Endometrium (tissue), 2 donors: Measurements from ENCODE around the gene PGP.

Experiments
- FAIRE-seq: peaks from 2 replicates; lab custom pipeline; 2012; peaks lifted over from hg19 to GRCh38; lab: Jason Lieb, UNC
- donor health status: control.
- donor health status: control.

Gene PGP

GRCh38 chr16:2198283-2198682 lies 16.4 kb downstream of the PGP start:
- no peak for FAIRE-seq

DNA sequence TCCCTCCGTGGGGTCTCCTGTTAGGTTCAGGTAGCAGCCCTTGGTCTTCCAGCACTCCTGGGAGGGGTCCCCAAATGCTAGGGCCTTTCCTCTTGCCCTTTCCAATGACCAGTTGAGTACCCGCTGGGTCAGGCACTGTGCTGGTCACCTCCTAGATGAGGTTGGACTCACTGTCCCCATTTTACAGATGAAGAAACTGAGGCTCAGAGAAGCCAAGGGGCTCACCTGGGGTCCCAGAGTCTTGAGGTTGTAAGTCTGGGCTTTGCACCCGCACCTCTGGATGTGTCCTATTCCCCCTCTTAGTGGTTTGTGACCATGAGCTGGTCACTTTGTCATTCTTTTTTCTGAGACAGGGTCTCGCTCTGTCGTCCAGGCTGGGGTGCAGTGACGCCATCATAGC lies 16.9 kb downstream of the PGP start:
- no peak for FAIRE-seq

DNA sequence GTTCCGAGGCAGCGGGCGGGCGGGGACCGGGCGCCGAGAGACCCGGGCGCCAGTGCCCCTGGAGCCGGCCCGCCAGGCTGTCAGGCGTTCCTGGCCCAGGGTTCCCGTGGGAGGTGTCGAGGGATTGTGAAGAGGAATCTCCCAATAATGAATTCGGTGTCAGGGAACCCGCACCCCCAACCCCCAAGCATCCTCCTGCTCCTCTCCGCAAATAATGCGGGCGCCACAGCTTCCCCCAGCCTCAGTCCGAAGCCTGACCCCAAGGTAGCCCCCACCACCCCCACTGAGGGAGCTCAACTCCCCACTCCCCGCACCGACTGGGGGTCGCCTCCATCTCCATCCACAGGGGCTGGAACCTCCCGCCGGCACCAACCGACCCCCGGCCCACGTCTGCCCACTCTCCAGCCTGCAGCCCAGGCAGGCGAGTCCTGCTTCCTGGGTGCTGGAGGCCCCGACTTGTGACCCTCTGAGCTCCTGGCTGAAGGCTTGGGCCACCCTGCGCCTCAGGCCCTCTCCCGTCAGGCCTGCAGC lies 17.6 kb downstream of the PGP start:
- no peak for FAIRE-seq

DNA sequence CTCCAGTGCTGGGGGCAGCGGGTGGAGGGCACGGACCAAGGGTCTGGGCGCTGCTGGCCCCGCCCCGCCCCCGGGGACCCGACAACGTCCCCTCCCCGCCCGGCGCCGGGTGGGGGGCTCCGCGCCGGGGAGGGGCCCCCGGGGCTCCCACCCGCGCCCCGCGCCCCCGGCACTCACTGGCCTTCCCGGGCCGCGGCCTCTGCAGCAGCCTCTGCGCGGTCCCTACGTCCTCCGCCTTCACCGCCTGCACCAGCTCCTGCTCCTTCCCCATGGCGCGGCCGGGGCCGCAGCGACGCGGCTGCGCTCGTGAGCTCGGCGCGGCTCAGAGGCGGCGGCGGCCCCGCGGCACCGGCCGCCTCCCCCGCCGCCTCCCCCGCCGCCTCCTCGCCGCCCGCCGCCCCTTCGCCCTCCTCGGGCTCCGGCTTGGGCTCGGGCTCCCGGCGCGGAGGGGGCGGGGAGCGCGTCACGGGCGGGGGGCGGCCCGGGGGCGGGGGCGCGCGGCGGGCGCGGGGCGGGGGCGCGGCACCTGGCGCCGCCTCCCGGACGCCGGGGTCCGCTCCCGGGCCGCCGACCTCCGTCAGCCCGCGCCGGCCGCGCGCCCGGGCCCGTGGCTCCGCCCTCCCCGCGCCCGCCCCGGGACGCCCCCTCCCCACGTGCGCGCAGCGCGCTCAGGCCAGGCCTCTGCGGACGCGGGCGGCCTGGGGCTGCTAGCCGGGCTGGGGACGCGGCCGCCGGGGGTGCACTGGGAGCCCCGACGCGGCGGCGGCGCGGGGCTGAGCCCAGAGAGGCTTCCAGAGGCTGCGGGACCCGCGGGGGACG lies 18.3 kb downstream of the PGP start, which contains the start of gene CASKIN1:
Gene CASKIN1 (minus strand): TSS at position 444 of the 819 bp plus-strand sequence. CDS start 173 bp downstream, at position 271.
- FAIRE-seq = no peak

DNA sequence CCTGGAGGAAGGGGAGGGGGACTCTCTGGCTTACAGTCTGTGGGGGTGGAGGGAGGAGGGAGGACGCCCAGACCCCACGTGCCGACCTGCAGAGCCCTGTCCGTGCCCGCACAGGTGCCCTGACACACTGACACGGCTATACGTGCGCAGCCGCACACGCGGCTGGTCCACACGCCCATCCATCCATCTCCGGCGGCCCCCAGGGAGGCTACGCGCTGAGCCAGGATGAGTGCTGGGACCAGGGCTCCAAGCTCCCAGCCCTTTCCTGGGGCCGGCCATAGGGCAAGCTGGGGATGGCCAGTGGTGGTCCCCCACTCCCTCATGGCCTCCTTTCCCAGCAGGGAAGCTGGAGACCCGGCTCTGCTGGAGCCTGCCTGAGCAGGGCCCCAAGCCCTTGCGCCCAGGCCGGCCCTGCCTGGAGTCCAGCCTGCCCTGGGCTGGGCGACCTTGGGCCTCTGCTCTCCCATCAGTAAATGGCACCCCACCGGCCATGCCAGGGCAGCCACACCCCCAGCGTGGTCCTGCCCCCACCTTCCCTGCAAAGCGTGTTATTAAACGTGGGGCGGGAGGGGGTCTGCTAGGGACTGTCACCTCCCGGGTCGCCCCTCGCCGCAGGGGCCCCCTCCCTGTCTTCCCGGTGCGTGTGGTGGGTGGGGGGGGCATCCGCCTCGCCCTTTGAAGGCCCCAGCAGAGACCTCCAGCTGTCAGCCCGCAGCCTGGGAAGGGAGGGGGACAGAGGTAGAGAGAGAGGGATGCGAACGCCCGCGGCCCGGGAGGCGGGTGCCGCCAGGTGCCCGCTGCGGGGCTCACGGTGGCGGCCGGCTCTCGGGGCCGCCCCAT lies 19.1 kb downstream of the PGP start:
- FAIRE-seq = no peak

- no peak for FAIRE-seq
These were observed 19.8 kb downstream of the PGP start for GRCh38 chr16:2194852-2195321.

- no peak for FAIRE-seq
These were observed 20.3 kb downstream of the PGP start for GRCh38 chr16:2194166-2194834.

DNA sequence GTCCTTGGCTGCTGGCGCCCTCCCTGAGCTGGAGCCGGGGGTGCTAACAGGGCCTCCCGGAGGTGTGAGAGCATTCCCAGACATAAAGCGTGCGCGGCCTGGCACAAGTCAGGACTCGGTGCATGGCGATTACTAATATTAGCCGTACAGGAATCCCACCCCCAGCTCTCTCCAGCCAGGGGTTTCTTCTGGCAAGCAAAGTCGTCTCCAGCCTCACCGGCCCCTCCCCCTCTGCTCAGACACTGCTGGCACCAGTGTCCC lies 23.3 kb downstream of the PGP start:
- no peak for FAIRE-seq

DNA sequence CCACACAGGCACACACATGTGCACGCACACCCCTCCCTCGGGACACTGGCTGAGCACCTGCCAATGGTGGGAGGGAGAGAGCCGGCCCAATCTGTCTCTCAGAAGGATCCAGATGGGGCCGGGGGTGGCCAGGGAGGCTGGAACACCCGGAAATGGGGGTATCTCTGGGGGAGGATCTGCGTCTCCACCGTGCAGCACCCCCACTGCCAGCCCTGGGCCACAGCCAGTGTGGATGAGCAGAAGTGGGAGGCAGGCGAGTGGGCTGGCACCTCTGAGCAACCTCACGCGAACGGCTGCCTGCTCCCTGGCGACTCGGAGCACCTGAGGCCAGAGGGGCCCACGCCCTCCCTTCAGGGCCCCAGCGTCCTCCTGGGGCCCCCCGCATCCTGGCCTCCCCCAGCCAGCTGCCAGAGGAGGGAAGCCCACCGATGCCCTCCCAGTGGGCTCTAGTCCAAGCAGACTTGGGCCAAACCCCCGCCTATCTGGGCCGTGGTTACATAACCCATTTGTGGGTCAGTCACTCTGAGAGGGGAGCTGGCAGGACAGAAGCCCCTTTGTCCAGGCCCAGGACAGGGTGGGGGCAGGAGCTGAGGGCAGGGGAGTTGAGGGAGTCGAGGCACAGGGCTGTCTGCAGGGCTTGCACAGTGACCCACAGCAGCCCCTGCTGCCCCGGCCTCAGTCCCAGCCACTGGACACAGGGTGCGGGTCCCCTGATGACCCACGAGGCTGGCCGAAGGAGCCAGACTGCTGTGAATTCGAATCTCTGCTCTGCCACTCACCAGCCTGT lies 23.8 kb downstream of the PGP start:
- FAIRE-seq = no peak

DNA sequence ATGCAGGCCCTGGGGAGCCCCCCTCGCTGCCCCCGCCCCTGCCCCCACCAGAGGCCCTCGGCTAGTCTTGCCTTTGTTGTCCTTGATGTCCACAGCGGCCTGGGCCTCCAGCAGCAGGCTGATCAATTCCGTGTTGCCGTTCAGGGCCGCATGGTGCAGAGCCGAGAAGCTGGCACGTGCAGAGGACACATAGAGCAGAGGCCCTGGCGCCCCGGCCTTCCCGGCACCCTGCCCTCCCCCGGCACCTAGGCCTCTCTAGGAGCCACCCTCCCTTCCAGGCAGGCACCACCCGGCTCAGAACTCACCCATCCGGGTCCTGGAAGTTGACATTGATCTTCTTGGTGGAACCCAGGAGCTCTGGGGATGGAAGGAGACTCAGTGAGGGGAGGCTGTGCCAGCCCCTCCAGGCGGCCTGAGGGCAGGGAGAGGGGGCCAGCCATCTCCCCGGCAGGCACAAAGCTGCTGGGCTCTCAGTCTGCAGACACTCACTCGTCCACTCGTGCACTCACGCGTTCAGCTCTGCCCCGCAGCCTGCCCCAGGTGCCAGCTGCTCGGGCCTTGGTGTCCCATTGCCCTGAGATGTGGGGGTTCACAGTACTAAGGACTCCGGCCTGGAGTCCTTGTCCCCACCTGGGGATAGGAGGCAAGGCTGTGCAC lies 24.5 kb downstream of the PGP start:
- FAIRE-seq = no peak

- no peak for FAIRE-seq
These were observed 25.3 kb downstream of the PGP start for GRCh38 chr16:2189252-2189893.

- FAIRE-seq = no peak
These were observed 26.2 kb downstream of the PGP start for GRCh38 chr16:2188395-2188794.

DNA sequence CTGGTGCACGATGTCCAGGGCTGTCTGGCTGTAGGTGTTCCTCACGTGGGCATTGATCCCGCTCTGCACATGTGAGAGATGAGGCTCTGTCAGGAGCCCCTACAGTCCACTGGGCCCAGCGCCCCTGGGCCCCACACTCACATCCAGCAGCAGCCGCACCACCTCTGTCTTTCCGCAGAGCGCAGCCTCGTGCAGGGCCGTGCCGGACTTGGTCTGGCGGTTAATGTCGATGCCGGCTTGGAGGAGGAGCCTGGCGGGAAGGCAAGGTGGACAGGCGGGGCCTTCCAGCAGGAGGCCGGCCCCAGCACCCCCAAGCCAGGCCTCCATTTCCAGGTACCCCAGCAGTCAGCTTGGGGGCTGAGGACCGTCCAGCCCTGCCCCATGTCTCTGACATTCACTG lies 27.4 kb downstream of the PGP start:
- no peak for FAIRE-seq

DNA sequence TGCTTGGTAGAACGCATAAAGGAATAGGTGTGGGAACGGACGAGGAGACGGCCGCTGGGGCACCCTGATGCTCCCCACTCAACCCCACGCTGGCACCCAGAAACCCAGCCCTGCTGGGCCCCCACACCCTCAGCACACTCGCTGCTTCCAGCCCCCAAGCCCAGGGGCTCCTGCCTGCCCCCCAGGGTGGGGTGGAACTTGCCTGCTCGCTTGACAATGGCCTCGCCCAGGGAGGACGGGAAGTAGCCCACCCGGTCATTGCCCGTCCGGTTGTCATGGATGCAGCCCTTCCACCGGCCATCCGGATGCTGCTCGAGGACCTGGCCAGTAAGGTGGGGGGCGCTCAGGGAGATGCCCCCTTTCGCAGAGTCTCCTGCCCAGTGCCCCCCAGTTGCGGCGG lies 28.1 kb downstream of the PGP start:
- FAIRE-seq = no peak

- no peak for FAIRE-seq
These were observed 28.6 kb downstream of the PGP start for GRCh38 chr16:2186064-2186463.

DNA sequence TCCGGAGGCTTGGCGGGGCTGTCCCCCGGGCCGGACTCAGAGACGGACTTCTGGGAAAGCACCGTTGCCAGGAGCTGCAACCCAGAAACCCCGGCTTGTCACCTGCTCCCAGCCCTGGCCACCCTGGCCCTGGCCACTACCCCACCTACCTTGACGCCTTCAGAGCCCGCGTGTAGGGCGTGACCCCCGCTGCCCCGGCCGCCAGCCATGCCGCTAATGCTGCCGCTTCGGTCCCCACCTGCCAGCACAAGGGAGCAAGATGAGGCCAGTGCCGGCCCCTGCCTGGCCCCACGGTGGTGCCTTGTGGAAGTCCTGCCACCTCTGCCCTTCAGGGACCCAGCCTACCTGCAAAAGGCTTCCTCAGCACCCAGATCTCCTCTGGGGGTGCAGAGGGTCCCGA lies 29.7 kb downstream of the PGP start:
- FAIRE-seq = no peak

- FAIRE-seq = no peak
These were observed 30.3 kb downstream of the PGP start for GRCh38 chr16:2184346-2184745.

DNA sequence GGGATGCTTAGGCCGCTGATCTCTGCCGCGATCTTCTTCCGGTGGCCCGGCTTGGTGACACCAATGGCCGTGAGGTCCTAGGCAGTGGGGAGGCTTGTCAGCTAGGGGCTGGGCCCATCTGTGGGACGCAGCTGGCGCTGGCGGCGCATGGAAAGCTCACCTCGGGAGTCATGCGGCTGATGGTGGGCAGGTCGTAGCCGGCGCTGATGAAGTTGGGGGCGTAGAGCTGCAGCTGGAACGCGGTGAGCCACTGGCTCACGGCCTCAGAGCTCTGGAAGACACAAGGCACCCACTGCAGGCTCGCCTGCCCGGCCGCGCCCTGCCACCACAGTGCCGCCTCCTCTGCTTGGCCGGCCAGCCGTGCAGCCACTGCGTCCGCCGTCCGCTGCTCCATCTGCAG lies 31.0 kb downstream of the PGP start:
- no peak for FAIRE-seq

DNA sequence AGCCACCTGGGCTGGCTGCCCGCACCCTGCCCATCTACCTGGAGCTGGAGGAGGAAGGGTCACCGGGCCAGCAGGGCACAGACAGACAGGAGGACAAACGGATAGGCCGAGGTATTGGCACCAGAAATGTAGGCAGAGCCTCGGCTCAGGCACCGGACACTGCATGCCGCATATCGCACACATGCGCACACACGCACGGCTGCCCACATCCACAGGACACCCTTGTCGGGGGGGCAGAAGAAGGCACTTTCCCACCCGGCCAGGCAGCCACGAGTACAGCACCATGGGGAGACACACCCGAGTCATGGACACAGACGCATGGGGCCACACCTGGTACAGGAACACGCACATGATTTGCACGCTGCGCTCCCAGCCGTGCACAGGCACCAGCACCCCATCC lies 32.7 kb downstream of the PGP start:
- FAIRE-seq = no peak

GRCh38 chr16:2180962-2181923 lies 33.4 kb downstream of the PGP start:
- no peak for FAIRE-seq
